ENCODE results near the gene NPIPB8. TPM values are rescaled to one million over a fixed set of nuclear protein-coding genes. Genes with fewer than 3 reads are reported as not detected.

The NPIPB8 gene
- total and polyA plus RNA-seq, 2 of the 13 experiments (the other 11 are each of a cell fraction or from before 2014, with no cell fraction given): 0.49 to 2.3 TPM

DNA sequence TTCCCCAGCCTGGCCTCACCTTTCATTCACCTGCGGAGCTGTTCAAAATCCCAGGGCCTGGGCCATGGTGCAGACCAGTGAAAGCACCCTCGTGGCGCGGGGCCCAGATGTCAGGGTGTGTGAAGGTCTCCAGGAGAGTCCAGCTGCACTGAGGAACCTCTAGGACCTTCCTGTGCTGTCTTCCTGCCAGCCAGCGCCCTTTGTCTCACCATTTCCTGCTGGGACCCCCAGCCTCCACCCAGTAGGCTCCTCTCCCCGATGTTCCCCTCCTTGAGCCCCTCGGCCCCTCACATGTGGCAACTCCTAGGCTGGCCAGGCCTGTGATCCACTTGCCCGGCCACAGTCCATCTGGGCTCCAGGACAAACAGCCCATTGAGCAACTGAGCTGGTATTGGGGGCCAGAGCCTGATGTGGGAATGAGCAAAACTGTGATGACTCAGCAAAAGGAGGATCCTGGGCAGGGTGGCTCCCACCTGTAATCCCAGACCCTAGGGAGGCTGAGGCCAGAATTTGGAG is 41.7 kb upstream of the NPIPB8 start (continued):
- TF ChIP-seq ZNF547 (CRISPR knock-in tag; IDR thresholded peaks at IDR 0.05): peak; percentile 61; the same call in 1 of the 2 replicates
- no peak for TF ChIP-seq ZNF225 (CRISPR knock-in tag; IDR thresholded peaks at IDR 0.05)
- TF ChIP-seq ZNF766 (CRISPR knock-in tag; IDR thresholded peaks at IDR 0.05; ENCODE audit: borderline replicate concordance): peak; percentile 61; the same call in 1 of the 2 replicates
- TF ChIP-seq ZNF138 (CRISPR knock-in tag; IDR thresholded peaks at IDR 0.05; ENCODE audit: low read depth): no peak
- TF ChIP-seq MEIS1 (CRISPR knock-in tag; IDR thresholded peaks at IDR 0.05; ENCODE audit: borderline replicate concordance): no peak
- no peak for TF ChIP-seq ZNF720 (CRISPR knock-in tag; IDR thresholded peaks at IDR 0.05)
- TF ChIP-seq, protein P1, sequence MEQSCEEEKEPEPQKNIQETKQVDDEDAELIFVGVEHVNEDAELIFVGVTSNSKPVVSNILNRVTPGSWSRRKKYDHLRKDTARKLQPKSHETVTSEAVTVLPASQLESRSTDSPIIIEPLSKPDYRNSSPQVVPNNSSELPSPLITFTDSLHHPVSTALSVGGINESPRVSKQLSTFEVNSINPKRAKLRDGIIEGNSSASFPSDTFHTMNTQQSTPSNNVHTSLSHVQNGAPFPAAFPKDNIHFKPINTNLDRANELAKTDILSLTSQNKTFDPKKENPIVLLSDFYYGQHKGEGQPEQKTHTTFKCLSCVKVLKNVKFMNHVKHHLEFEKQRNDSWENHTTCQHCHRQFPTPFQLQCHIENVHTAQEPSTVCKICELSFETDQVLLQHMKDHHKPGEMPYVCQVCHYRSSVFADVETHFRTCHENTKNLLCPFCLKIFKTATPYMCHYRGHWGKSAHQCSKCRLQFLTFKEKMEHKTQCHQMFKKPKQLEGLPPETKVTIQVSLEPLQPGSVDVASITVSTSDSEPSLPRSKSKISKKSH (CRISPR knock-in tag; IDR thresholded peaks at IDR 0.05; ENCODE audit: borderline replicate concordance): peak; percentile 92
- TF ChIP-seq HNF4G (IDR thresholded peaks at IDR 0.05; ENCODE audit: borderline replicate concordance, low read depth, low read length): 0 out of 2 replicates have a peak, but pooled peaks have one; percentile 6
- no peak for TF ChIP-seq HNF4G (CRISPR knock-in tag; IDR thresholded peaks at IDR 0.05; ENCODE audit: borderline replicate concordance, low read depth)
- TF ChIP-seq, protein P2, sequence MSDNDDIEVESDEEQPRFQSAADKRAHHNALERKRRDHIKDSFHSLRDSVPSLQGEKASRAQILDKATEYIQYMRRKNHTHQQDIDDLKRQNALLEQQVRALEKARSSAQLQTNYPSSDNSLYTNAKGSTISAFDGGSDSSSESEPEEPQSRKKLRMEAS (IDR thresholded peaks at IDR 0.05): peak; percentile 45; the same call in 1 of the 2 replicates
- no peak for TF ChIP-seq GABPB1 (CRISPR knock-in tag; IDR thresholded peaks at IDR 0.05)
- peak; percentile 69; the same call in 1 of the 2 replicates for TF ChIP-seq MYC (CRISPR knock-in tag; IDR thresholded peaks at IDR 0.05; ENCODE audit: borderline replicate concordance)
- TF ChIP-seq, protein P3, sequence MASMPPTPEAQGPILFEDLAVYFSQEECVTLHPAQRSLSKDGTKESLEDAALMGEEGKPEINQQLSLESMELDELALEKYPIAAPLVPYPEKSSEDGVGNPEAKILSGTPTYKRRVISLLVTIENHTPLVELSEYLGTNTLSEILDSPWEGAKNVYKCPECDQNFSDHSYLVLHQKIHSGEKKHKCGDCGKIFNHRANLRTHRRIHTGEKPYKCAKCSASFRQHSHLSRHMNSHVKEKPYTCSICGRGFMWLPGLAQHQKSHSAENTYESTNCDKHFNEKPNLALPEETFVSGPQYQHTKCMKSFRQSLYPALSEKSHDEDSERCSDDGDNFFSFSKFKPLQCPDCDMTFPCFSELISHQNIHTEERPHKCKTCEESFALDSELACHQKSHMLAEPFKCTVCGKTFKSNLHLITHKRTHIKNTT (CRISPR knock-in tag; IDR thresholded peaks at IDR 0.05): no peak
- no peak for TF ChIP-seq AHR (CRISPR knock-in tag; IDR thresholded peaks at IDR 0.05)
- no peak for TF ChIP-seq NFYB (CRISPR knock-in tag; IDR thresholded peaks at IDR 0.05)
- peak; percentile 53; the same call in 1 of the 2 replicates for TF ChIP-seq ZNF350 (CRISPR knock-in tag; IDR thresholded peaks at IDR 0.05; ENCODE audit: borderline replicate concordance, low read depth)
- TF ChIP-seq ZNF788 (CRISPR knock-in tag; IDR thresholded peaks at IDR 0.05; ENCODE audit: borderline replicate concordance): no peak
- TF ChIP-seq SALL2 (CRISPR knock-in tag; IDR thresholded peaks at IDR 0.05): no peak
- TF ChIP-seq, protein P4, sequence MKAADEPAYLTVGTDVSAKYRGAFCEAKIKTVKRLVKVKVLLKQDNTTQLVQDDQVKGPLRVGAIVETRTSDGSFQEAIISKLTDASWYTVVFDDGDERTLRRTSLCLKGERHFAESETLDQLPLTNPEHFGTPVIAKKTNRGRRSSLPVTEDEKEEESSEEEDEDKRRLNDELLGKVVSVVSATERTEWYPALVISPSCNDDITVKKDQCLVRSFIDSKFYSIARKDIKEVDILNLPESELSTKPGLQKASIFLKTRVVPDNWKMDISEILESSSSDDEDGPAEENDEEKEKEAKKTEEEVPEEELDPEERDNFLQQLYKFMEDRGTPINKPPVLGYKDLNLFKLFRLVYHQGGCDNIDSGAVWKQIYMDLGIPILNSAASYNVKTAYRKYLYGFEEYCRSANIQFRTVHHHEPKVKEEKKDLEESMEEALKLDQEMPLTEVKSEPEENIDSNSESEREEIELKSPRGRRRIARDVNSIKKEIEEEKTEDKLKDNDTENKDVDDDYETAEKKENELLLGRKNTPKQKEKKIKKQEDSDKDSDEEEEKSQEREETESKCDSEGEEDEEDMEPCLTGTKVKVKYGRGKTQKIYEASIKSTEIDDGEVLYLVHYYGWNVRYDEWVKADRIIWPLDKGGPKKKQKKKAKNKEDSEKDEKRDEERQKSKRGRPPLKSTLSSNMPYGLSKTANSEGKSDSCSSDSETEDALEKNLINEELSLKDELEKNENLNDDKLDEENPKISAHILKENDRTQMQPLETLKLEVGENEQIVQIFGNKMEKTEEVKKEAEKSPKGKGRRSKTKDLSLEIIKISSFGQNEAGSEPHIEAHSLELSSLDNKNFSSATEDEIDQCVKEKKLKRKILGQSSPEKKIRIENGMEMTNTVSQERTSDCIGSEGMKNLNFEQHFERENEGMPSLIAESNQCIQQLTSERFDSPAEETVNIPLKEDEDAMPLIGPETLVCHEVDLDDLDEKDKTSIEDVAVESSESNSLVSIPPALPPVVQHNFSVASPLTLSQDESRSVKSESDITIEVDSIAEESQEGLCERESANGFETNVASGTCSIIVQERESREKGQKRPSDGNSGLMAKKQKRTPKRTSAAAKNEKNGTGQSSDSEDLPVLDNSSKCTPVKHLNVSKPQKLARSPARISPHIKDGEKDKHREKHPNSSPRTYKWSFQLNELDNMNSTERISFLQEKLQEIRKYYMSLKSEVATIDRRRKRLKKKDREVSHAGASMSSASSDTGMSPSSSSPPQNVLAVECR (CRISPR knock-in tag; IDR thresholded peaks at IDR 0.05; ENCODE audit: borderline replicate concordance): peak; percentile 63
- TF ChIP-seq, protein P5, sequence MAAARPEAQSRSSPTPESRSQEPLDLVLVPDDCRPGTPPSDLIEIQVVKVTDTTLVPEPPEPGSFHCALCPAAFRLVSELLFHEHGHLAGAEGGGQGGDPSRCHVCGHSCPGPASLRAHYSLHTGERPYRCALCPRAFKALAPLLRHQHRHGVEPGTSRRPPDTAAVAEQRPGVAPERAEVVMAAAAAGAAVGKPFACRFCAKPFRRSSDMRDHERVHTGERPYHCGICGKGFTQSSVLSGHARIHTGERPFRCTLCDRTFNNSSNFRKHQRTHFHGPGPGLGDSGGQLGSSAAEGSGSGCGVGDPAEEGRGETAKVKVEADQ (CRISPR knock-in tag; IDR thresholded peaks at IDR 0.05; ENCODE audit: borderline replicate concordance): no peak
- no peak for TF ChIP-seq CBFB (CRISPR knock-in tag; IDR thresholded peaks at IDR 0.05)
- no peak for TF ChIP-seq ZNF616 (CRISPR knock-in tag; IDR thresholded peaks at IDR 0.05; ENCODE audit: low read depth)

Data from HepG2 (cell line).